ENCODE data around the gene HGS. TPM values are rescaled to one million over a fixed set of nuclear protein-coding genes. Genes with fewer than 3 reads are reported as not detected.
A peak's percentile ranks its signal among the peaks of the same experiment; 100 is the strongest.

HGS gene
- total and polyA plus RNA-seq, 2 of the 13 experiments (the other 11 are each of a cell fraction or from before 2014, with no cell fraction given), result 73.3 to 78.1 TPM

DNA sequence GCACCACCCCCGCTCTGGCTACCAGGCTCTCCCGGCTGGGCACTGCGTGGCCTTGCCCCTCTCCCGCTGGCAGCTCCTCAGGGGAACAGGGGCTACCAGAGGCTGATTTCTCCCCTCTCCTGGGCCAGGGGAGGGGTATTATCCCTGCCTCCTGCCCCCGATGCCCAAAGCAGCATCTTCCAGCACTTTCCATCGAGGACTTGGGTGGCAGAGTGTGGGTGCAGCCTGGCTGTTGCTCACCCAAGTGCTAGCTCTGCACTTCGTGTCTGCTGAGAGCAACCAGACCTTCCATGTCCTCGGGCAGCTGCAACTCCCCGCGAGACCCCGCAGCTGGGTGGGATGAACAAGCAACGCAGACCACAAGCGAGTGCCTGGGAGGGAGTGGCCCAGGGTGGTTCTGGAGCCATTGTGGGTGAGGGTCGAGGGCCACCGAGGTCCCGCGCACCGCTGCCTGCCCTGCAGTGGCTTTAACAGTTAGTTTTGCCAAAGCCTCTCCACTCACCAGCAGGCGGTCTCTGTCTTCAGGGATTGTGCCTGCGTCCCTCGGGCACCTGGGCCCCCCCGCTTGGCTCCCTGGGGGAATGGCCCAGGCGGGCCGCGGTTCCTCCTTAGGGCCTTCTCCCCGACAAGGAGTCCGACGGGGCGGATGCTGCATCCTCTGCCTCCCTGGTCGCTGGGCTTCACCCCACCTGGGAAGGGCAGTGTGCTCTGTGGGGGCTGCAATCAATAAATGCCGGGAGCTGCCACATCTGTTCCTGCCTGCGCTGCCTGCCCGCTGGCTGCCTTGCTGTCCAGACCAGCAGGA is 36.7 kb downstream of the HGS start (continued):
- TF ChIP-seq, protein P1, sequence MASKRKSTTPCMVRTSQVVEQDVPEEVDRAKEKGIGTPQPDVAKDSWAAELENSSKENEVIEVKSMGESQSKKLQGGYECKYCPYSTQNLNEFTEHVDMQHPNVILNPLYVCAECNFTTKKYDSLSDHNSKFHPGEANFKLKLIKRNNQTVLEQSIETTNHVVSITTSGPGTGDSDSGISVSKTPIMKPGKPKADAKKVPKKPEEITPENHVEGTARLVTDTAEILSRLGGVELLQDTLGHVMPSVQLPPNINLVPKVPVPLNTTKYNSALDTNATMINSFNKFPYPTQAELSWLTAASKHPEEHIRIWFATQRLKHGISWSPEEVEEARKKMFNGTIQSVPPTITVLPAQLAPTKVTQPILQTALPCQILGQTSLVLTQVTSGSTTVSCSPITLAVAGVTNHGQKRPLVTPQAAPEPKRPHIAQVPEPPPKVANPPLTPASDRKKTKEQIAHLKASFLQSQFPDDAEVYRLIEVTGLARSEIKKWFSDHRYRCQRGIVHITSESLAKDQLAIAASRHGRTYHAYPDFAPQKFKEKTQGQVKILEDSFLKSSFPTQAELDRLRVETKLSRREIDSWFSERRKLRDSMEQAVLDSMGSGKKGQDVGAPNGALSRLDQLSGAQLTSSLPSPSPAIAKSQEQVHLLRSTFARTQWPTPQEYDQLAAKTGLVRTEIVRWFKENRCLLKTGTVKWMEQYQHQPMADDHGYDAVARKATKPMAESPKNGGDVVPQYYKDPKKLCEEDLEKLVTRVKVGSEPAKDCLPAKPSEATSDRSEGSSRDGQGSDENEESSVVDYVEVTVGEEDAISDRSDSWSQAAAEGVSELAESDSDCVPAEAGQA (IDR thresholded peaks at IDR 0.05; ENCODE audit: low read depth), result no peak
- TF ChIP-seq, protein P1 (CRISPR knock-in tag; IDR thresholded peaks at IDR 0.05; ENCODE audit: borderline replicate concordance), result no peak
- TF ChIP-seq MEF2D (CRISPR knock-in tag; IDR thresholded peaks at IDR 0.05), result no peak
- TF ChIP-seq KLF9 (CRISPR knock-in tag; IDR thresholded peaks at IDR 0.05; ENCODE audit: low read depth), result no peak
- 0 out of 2 replicates have a peak, but pooled peaks have one; percentile 29 for TF ChIP-seq CCDC6 (CRISPR knock-in tag; IDR thresholded peaks at IDR 0.05)
- TF ChIP-seq MYC (CRISPR knock-in tag; IDR thresholded peaks at IDR 0.05; ENCODE audit: borderline replicate concordance), result 0 out of 2 replicates have a peak, but pooled peaks have one; percentile 13
- TF ChIP-seq FOXK1 (CRISPR knock-in tag; IDR thresholded peaks at IDR 0.05; ENCODE audit: borderline replicate concordance, low read depth), result no peak
- TF ChIP-seq ZNF232 (CRISPR knock-in tag; IDR thresholded peaks at IDR 0.05; ENCODE audit: borderline replicate concordance), result no peak
- no peak for TF ChIP-seq HDAC1 (CRISPR knock-in tag; IDR thresholded peaks at IDR 0.05)
- TF ChIP-seq, protein P2, sequence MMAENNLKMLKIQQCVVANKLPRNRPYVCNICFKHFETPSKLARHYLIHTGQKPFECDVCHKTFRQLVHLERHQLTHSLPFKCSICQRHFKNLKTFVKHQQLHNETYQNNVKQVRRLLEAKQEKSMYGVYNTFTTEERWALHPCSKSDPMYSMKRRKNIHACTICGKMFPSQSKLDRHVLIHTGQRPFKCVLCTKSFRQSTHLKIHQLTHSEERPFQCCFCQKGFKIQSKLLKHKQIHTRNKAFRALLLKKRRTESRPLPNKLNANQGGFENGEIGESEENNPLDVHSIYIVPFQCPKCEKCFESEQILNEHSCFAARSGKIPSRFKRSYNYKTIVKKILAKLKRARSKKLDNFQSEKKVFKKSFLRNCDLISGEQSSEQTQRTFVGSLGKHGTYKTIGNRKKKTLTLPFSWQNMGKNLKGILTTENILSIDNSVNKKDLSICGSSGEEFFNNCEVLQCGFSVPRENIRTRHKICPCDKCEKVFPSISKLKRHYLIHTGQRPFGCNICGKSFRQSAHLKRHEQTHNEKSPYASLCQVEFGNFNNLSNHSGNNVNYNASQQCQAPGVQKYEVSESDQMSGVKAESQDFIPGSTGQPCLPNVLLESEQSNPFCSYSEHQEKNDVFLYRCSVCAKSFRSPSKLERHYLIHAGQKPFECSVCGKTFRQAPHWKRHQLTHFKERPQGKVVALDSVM (CRISPR knock-in tag; IDR thresholded peaks at IDR 0.05), result no peak
- 0 out of 2 replicates have a peak, but pooled peaks have one; percentile 40 for TF ChIP-seq NFKB2 (CRISPR knock-in tag; IDR thresholded peaks at IDR 0.05; ENCODE audit: borderline replicate concordance)
- TF ChIP-seq, protein P3, sequence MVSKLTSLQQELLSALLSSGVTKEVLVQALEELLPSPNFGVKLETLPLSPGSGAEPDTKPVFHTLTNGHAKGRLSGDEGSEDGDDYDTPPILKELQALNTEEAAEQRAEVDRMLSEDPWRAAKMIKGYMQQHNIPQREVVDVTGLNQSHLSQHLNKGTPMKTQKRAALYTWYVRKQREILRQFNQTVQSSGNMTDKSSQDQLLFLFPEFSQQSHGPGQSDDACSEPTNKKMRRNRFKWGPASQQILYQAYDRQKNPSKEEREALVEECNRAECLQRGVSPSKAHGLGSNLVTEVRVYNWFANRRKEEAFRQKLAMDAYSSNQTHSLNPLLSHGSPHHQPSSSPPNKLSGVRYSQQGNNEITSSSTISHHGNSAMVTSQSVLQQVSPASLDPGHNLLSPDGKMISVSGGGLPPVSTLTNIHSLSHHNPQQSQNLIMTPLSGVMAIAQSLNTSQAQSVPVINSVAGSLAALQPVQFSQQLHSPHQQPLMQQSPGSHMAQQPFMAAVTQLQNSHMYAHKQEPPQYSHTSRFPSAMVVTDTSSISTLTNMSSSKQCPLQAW (CRISPR knock-in tag; IDR thresholded peaks at IDR 0.05), result no peak
- TF ChIP-seq ZNF143 (CRISPR knock-in tag; IDR thresholded peaks at IDR 0.05), result no peak
- TF ChIP-seq ZNF44 (CRISPR knock-in tag; IDR thresholded peaks at IDR 0.05), result no peak
- no peak for TF ChIP-seq EHMT2 (IDR thresholded peaks at IDR 0.05; ENCODE audit: borderline replicate concordance, low read depth, low read length)
- TF ChIP-seq, protein P4, sequence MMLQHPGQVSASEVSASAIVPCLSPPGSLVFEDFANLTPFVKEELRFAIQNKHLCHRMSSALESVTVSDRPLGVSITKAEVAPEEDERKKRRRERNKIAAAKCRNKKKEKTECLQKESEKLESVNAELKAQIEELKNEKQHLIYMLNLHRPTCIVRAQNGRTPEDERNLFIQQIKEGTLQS (CRISPR knock-in tag; IDR thresholded peaks at IDR 0.05), result no peak
- no peak for TF ChIP-seq TOE1 (CRISPR knock-in tag; IDR thresholded peaks at IDR 0.05)
- no peak for TF ChIP-seq HOXD1 (CRISPR knock-in tag; IDR thresholded peaks at IDR 0.05)
- TF ChIP-seq, protein P5, sequence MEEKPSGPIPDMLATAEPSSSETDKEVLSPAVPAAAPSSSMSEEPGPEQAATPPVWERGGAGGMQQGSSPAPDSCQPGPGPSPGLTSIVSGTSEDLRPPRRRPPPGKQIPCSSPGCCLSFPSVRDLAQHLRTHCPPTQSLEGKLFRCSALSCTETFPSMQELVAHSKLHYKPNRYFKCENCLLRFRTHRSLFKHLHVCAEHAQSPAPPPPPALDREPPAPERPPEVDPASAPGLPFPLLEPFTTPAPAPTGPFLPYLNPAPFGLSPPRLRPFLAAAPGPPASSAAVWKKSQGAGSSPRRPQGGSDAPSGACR (CRISPR knock-in tag; IDR thresholded peaks at IDR 0.05), result no peak
